T-cell (primary cell): ENCODE data around the gene SRMS. TPM values are rescaled to one million over a fixed set of nuclear protein-coding genes. Genes with fewer than 3 reads are reported as not detected.
"Not testable (repeated sequence)": the region's sequence is repeated elsewhere in the genome, so short reads cannot be mapped to it uniquely, and the experiment has no call there.

Source experiments
- ATAC-seq, 4 experiments: fragments of 200-7000 bp in 3 of 4; fragments of 150-1000 bp in 1 of 4; cut with Tn5 transposase; replicated peaks in 1 of 4; 1 replicate in 3 of 4; 2 replicates in 1 of 4; pipeline ENCODE4 v1.10.0; 2021; ENCODE audit warnings: moderate library complexity in 3 of 4, mild to moderate bottlenecking in 2 of 4, moderate number of reproducible peaks in 1 of 4
- CTCF ChIA-PET, 2 donors: fragments of 300-600 bp; sonication (Branson Sonifier 250); formaldehyde crosslinking; loops; one replicate each; lab custom pipeline; 2022; ENCODE audit warnings: antibody characterized with exemption in 2 of 2; lab: Charles Lee
- POLR2A ChIA-PET, 2 donors: fragments of 300-600 bp; sonication (Branson Sonifier 250); formaldehyde crosslinking; loops; one replicate each; lab custom pipeline; 2022; ENCODE audit warnings: antibody characterized with exemption in 2 of 2; lab: Charles Lee
- DNase-seq, 35 experiments: peaks; one replicate each; pipeline versions ENCODE4 v3.0.0 to v3.0.0-alpha.2; 2013 to 2023
- H3K27ac ChIP-seq: one replicate; pipeline ENCODE4 v1.5.1; 2013; ENCODE audit warnings: low read length
- H3K27me3 ChIP-seq, 2 experiments: replicated peaks in 1 of 2; 1 replicate in 1 of 2; 2 replicates in 1 of 2; pipeline versions ENCODE4 v1.6.1 to v1.7.0; 2013; ENCODE audit warnings: low read length in 1 of 2, mixed read lengths in 1 of 2; ENCODE audit not compliant: control insufficient read depth in 2 of 2, insufficient read depth in 2 of 2; ENCODE audit errors: extremely low read depth in 1 of 2
- H3K36me3 ChIP-seq, 2 donors: 1 replicate in 1 of 2; 2 replicates in 1 of 2; pipeline versions ENCODE4 v1.6.1 to v1.7.0; 2013; ENCODE audit warnings: low read length in 1 of 2; ENCODE audit not compliant: control insufficient read depth in 2 of 2, insufficient read depth in 1 of 2; ENCODE audit errors: extremely low read depth in 1 of 2
- H3K4me1 ChIP-seq, 2 experiments: 1 replicate in 1 of 2; 2 replicates in 1 of 2; pipeline versions ENCODE4 v1.6.1 to v1.7.0; 2013; ENCODE audit warnings: low read length in 2 of 2, mixed read lengths in 1 of 2; ENCODE audit not compliant: insufficient read depth in 2 of 2, control insufficient read depth in 1 of 2; ENCODE audit errors: extremely low read depth in 1 of 2
- H3K4me3 ChIP-seq, 2 donors: 1 replicate in 1 of 2; 2 replicates in 1 of 2; pipeline versions ENCODE4 v1.5.1 to v1.7.0; 2013; ENCODE audit warnings: mild to moderate bottlenecking in 2 of 2, low read length in 1 of 2, moderate library complexity in 1 of 2; ENCODE audit not compliant: control insufficient read depth in 1 of 2; ENCODE audit errors: extremely low read depth in 1 of 2
- H3K9me3 ChIP-seq: 2 replicates; pipeline ENCODE4 v1.7.0; 2013
- H3K27ac Mint-ChIP-seq, 2 donors: one replicate each; pipeline ENCODE4 v1.8.0; 2020 to 2021; ENCODE audit warnings: mild to moderate bottlenecking in 2 of 2, mixed read lengths in 2 of 2
- H3K27me3 Mint-ChIP-seq, 2 donors: one replicate each; pipeline ENCODE4 v1.8.0; 2021 to 2022; ENCODE audit warnings: mixed read lengths in 2 of 2
- H3K36me3 Mint-ChIP-seq: one replicate; pipeline ENCODE4 v1.8.0; 2021; ENCODE audit warnings: mixed read lengths
- H3K4me1 Mint-ChIP-seq, 3 donors: one replicate each; pipeline ENCODE4 v1.8.0; 2020 to 2022; ENCODE audit warnings: mixed read lengths in 3 of 3, mild to moderate bottlenecking in 1 of 3
- H3K4me3 Mint-ChIP-seq, 3 donors: one replicate each; pipeline ENCODE4 v1.8.0; 2020 to 2022; ENCODE audit warnings: mild to moderate bottlenecking in 3 of 3, mixed read lengths in 3 of 3, moderate library complexity in 3 of 3
- H3K9me3 Mint-ChIP-seq, 3 donors: one replicate each; pipeline ENCODE4 v1.8.0; 2020 to 2022; ENCODE audit warnings: mixed read lengths in 3 of 3
- WGBS: methylation state at CpG from one replicate; pipeline ENCODE4 v1.1.5; 2013; ENCODE audit warnings: missing lambda C conversion rate; ENCODE audit not compliant: insufficient coverage; 5-methylcytosine and 5-hydroxymethylcytosine counted together
- total RNA-seq, 35 experiments: library from RNA in 6 of 35; stranded (reverse) in 6 of 35; fragments of 120-200 nt in 1 of 35; gene quantifications; one replicate each; pipeline versions ENCODE4 v1.2.1 to v1.2.4 and lab custom pipeline; 2013 to 2026

SRMS gene
- total RNA-seq, 5 donors from 2014 or later (not counting 1 experiment from before 2014, with no cell fraction given): not detected

GRCh38 chr20:63518946-63519667 lies 28.4 kb downstream of the SRMS start:
- Mint-ChIP-seq H3K27ac (peak overlapping the region in 1 of 2 donors; percentile 49), H3K27me3 (no peaks in the 10 kb centered on the region), H3K9me3 (peaks cover 0 to 5% (median 3%) of the 10 kb centered on the region in 3 donors), H3K4me3 (peak overlapping the region; percentile 73 to 76 (median 75)), H3K4me1 (peaks cover 12 to 34% (median 15%) of the 10 kb centered on the region in 3 donors), H3K36me3 (peaks cover 9% of the 10 kb centered on the region)
- H3K4me1 ChIP-seq: peaks cover 7 to 30% of the 10 kb centered on the region in 2 experiments
- peaks cover 8 to 13% of the 10 kb centered on the region in 2 donors for H3K36me3 ChIP-seq
- H3K27me3 ChIP-seq: peaks cover 0 to 19% of the 10 kb centered on the region in 2 experiments
- DNase-seq (no peak), ATAC-seq (no peak)
- H3K9me3 ChIP-seq: no peaks in the 10 kb centered on the region
- no peak overlapping the region for H3K27ac ChIP-seq
- H3K4me3 ChIP-seq: peak overlapping the region; percentile 23 to 69
- ChIA-PET POLR2A (no interaction called here), CTCF (no interaction called here)
- 82% methylated on average over 28 of the region's 32 CpGs for WGBS

GRCh38 chr20:63518351-63518861 lies 29.1 kb downstream of the SRMS start:
- Histone ChIP-seq H3K9me3 (no peaks in the 10 kb centered on the region), H3K27me3 (peaks cover 0 to 19% of the 10 kb centered on the region in 2 experiments), H3K4me1 (peaks cover 7 to 30% of the 10 kb centered on the region in 2 experiments), H3K27ac (no peak overlapping the region), H3K4me3 (no peak overlapping the region), H3K36me3 (peaks cover 8 to 9% of the 10 kb centered on the region in 2 donors)
- Mint-ChIP-seq H3K27me3 (peaks cover 0 to 2% of the 10 kb centered on the region in 2 donors), H3K4me1 (peaks cover 6 to 29% (median 13%) of the 10 kb centered on the region in 3 donors), H3K27ac (no peak overlapping the region), H3K4me3 (peak overlapping the region in 2 of 3 donors; percentile 75 to 76), H3K36me3 (peaks cover 4% of the 10 kb centered on the region), H3K9me3 (peaks cover 0 to 7% (median 3%) of the 10 kb centered on the region in 3 donors)
- CTCF ChIA-PET: interaction anchor here in 1 of 2 donors (0.5 kb wide), 1 partner anchor 601 kb away, joined by 3 read pairs; no protein-coding TSS in a partner anchor
- WGBS: 85% methylated on average over 14 of the region's 20 CpGs
- no peak for DNase-seq
- POLR2A ChIA-PET: no interaction called here
- no peak for ATAC-seq

- peaks cover 7 to 29% of the 10 kb centered on the region in 2 experiments for H3K4me1 ChIP-seq
- H3K4me1 Mint-ChIP-seq: peaks cover 3 to 24% (median 10%) of the 10 kb centered on the region in 3 donors
- no peaks in the 10 kb centered on the region for H3K9me3 ChIP-seq
- peaks cover 0 to 21% of the 10 kb centered on the region in 2 experiments for H3K27me3 ChIP-seq
- H3K27ac ChIP-seq: no peak overlapping the region
- ChIA-PET POLR2A (no interaction called here), CTCF (interaction anchor here in 1 of 2 donors (0.5 kb wide), 1 partner anchor 601 kb away, joined by 3 read pairs; no protein-coding TSS in a partner anchor)
- H3K9me3 Mint-ChIP-seq: peaks cover 0 to 11% (median 3%) of the 10 kb centered on the region in 3 donors
- peaks cover 2% of the 10 kb centered on the region for H3K36me3 Mint-ChIP-seq
- no peak for ATAC-seq
- peaks cover 4 to 7% of the 10 kb centered on the region in 2 donors for H3K36me3 ChIP-seq
- peaks cover 0 to 10% of the 10 kb centered on the region in 2 donors for H3K27me3 Mint-ChIP-seq
- 91% methylated on average over 27 of the region's 32 CpGs for WGBS
- H3K4me3 ChIP-seq: no peak overlapping the region
- peak overlapping the region in 1 of 3 donors; percentile 62 for H3K4me3 Mint-ChIP-seq
- DNase-seq: no peak
- H3K27ac Mint-ChIP-seq: no peak overlapping the region
These were observed 29.9 kb downstream of the SRMS start for GRCh38 chr20:63517376-63518309.

- H3K4me1 ChIP-seq, H3K27ac ChIP-seq, H3K4me3 ChIP-seq, H3K4me3 Mint-ChIP-seq, POLR2A ChIA-PET, DNase-seq, H3K36me3 Mint-ChIP-seq, H3K9me3 ChIP-seq, ATAC-seq, CTCF ChIA-PET, H3K36me3 ChIP-seq: not testable (repeated sequence)
- Mint-ChIP-seq H3K9me3 (peaks cover 0 to 11% (median 3%) of the 10 kb centered on the region in 3 donors), H3K4me1 (peaks cover 0 to 12% (median 2%) of the 10 kb centered on the region in 3 donors), H3K27me3 (peaks cover 15 to 30% of the 10 kb centered on the region in 2 donors), H3K27ac (peak overlapping the region in 1 of 2 donors; percentile 44)
- H3K27me3 ChIP-seq: peaks cover 3 to 37% of the 10 kb centered on the region in 2 experiments
- 31% methylated on average over 5 of the region's 10 CpGs for WGBS
These were observed 33.0 kb downstream of the SRMS start for GRCh38 chr20:63514520-63514919.

- CTCF ChIA-PET: no interaction called here
- peaks cover 3 to 35% of the 10 kb centered on the region in 2 experiments for H3K27me3 ChIP-seq
- POLR2A ChIA-PET: no interaction called here
- no peak for DNase-seq
- no peaks in the 10 kb centered on the region for H3K9me3 ChIP-seq
- Mint-ChIP-seq H3K36me3 (no peaks in the 10 kb centered on the region), H3K9me3 (peaks cover 0 to 11% (median 3%) of the 10 kb centered on the region in 3 donors), H3K4me3 (no peak overlapping the region), H3K27me3 (peaks cover 22 to 41% of the 10 kb centered on the region in 2 donors), H3K4me1 (peaks cover 0 to 6% (median 0%) of the 10 kb centered on the region in 3 donors), H3K27ac (no peak overlapping the region)
- H3K36me3 ChIP-seq: no peaks in the 10 kb centered on the region
- H3K27ac ChIP-seq: no peak overlapping the region
- H3K4me1 ChIP-seq: no peaks in the 10 kb centered on the region
- H3K4me3 ChIP-seq: no peak overlapping the region
- WGBS: 80% methylated on average over 1 of the region's 3 CpGs
- no peak for ATAC-seq
These were observed 34.3 kb downstream of the SRMS start for GRCh38 chr20:63513207-63513606.
